RWPE2 (cell line): ENCODE data around the gene TRIM25.

ENCODE experiments used
- ATAC-seq: fragments of 200-7000 bp; cut with Tn5 transposase; 3 replicates; pipeline ENCODE4 v1.9.1; 2021; ENCODE audit warnings: low read depth
- DNase-seq: peaks from one replicate; pipeline ENCODE4 v3.0.0-alpha.2; 2020; ENCODE audit warnings: low spot score
- H3K27ac ChIP-seq: fragments of 450-650 bp; 2 replicates; pipeline ENCODE4 v1.5.1; 2017; ENCODE audit warnings: mild to moderate bottlenecking; ENCODE audit not compliant: poor library complexity, severe bottlenecking
- H3K27me3 ChIP-seq: fragments of 250-450 bp; sonication (Bioruptor Pico); 2 replicates; pipeline ENCODE4 v1.5.1; 2021; ENCODE audit warnings: mild to moderate bottlenecking, moderate library complexity; ENCODE audit not compliant: insufficient read depth, poor library complexity, severe bottlenecking
- H3K36me3 ChIP-seq: fragments of 250-450 bp; sonication (Bioruptor Pico); 2 replicates; pipeline ENCODE4 v1.5.1; 2020; ENCODE audit warnings: low read depth, mild to moderate bottlenecking, moderate library complexity
- H3K4me1 ChIP-seq: fragments of 250-450 bp; sonication (Bioruptor Pico); 2 replicates; pipeline ENCODE4 v1.5.1; 2021; ENCODE audit warnings: mild to moderate bottlenecking, moderate library complexity; ENCODE audit not compliant: insufficient read depth, poor library complexity, severe bottlenecking
- H3K4me3 ChIP-seq: fragments of 250-450 bp; sonication (Bioruptor Pico); 2 replicates; pipeline ENCODE4 v1.5.1; 2021; ENCODE audit warnings: mild to moderate bottlenecking, moderate library complexity; ENCODE audit not compliant: severe bottlenecking
- H3K9me3 ChIP-seq: fragments of 250-450 bp; sonication (Bioruptor Pico); 2 replicates; pipeline ENCODE4 v1.5.1; 2021; ENCODE audit warnings: mild to moderate bottlenecking, moderate library complexity; ENCODE audit not compliant: severe bottlenecking
- TF ChIP-seq, protein P1 (sequence below): fragments of 450-650 bp; IDR thresholded peaks from one replicate; pipeline ENCODE4 v1.5.1; 2017; ENCODE audit warnings: mild to moderate bottlenecking, moderate library complexity; ENCODE audit not compliant: poor library complexity, severe bottlenecking

The TRIM25 gene

DNA sequence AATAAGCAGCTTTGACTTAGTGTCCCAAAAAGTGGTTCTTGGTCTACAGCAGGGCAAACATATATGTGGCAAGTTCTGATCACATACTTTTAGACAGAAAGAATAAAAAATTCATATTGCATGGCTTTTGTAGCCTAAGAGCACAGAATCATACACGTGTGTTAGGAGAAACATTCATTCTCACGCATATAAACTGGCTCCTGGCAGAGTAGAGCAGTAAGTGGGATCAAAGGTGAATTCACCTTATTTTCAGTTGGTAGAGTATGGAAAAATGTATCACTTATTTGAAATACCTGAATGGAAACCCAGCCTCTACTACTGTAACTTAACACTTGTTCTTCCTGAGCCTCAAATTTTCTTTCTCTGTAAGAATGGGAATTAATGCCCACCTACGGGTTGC lies 45.1 kb downstream of the TRIM25 start:
- H3K4me3 ChIP-seq: no peak overlapping the region
- TF ChIP-seq, protein P1, sequence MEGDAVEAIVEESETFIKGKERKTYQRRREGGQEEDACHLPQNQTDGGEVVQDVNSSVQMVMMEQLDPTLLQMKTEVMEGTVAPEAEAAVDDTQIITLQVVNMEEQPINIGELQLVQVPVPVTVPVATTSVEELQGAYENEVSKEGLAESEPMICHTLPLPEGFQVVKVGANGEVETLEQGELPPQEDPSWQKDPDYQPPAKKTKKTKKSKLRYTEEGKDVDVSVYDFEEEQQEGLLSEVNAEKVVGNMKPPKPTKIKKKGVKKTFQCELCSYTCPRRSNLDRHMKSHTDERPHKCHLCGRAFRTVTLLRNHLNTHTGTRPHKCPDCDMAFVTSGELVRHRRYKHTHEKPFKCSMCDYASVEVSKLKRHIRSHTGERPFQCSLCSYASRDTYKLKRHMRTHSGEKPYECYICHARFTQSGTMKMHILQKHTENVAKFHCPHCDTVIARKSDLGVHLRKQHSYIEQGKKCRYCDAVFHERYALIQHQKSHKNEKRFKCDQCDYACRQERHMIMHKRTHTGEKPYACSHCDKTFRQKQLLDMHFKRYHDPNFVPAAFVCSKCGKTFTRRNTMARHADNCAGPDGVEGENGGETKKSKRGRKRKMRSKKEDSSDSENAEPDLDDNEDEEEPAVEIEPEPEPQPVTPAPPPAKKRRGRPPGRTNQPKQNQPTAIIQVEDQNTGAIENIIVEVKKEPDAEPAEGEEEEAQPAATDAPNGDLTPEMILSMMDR: no peak
- peaks cover 14% of the 10 kb centered on the region for H3K36me3 ChIP-seq
- H3K4me1 ChIP-seq: no peaks in the 10 kb centered on the region
- ATAC-seq (no peak), DNase-seq (no peak)
- no peak overlapping the region for H3K27ac ChIP-seq
- H3K27me3 ChIP-seq: no peaks in the 10 kb centered on the region
- no peaks in the 10 kb centered on the region for H3K9me3 ChIP-seq

DNA sequence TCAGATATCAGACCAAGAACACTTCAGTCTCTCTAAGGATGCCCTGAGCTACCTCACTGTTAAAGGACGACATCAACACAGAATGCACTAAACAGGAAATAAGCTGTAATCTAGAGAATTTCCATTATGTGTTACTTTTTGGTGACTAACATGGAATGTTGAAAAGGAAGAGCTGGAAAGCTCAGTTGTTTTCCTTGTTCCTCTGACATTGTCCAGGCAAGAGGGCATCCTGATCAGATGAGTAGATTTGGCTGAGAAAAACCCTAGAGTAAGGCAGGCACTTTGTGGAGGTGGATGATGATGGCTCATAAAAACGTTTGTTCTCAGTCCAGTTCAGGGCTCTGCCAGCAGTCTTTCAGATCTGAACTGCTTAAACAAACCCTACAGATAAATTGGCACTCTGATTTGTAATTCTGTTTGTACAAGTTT lies 45.9 kb downstream of the TRIM25 start:
- no peak for DNase-seq
- ATAC-seq: peak; percentile 63
- Histone ChIP-seq H3K27me3 (no peaks in the 10 kb centered on the region), H3K27ac (peak overlapping the region; percentile 7), H3K9me3 (no peaks in the 10 kb centered on the region), H3K4me3 (no peak overlapping the region), H3K36me3 (peaks cover 20% of the 10 kb centered on the region), H3K4me1 (no peaks in the 10 kb centered on the region)
- TF ChIP-seq, protein P1: no peak

DNA sequence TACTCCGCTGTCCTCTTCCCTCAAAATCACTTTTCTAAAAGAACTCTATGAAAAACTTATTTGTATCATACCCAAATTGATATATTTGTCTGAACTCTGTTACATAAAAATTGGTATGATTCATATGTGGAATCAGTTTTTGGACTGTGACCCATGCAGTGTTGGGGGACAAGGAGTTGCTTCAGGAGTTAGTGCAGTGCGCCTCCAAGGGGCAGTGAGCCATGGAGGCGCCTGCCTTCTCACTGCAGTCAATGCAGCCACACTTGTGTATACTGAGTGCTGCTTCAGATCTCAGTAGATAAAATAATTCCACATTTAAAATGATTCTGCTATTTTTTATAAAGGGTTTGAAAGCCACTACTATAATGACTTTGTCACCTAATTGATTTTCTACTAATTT lies 47.4 kb downstream of the TRIM25 start:
- Histone ChIP-seq H3K9me3 (no peaks in the 10 kb centered on the region), H3K27ac (no peak overlapping the region), H3K36me3 (peaks cover 34% of the 10 kb centered on the region), H3K4me3 (no peak overlapping the region), H3K4me1 (no peaks in the 10 kb centered on the region), H3K27me3 (no peaks in the 10 kb centered on the region)
- DNase-seq: no peak
- no peak for ATAC-seq
- TF ChIP-seq, protein P1: no peak

DNA sequence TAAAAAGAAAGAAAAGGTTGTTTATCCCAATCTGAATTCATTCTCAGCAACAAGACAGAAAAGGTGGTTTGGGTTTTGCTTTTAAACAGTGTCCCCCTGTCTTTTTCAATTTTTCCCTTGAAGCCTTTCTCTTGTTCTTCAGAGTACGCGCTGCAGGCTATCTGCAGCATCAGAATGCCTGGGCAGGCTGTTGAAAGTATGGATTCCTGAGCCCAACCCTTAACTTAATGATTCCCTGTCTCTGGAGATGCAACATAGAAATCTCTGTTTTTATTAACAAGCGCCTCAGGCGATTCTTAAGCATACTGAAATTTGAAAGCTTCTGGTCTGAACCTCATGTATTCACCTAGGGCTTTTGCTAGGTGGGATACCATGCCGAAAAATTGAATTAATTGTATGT lies 47.8 kb downstream of the TRIM25 start:
- TF ChIP-seq, protein P1: no peak
- Histone ChIP-seq H3K4me1 (no peaks in the 10 kb centered on the region), H3K9me3 (no peaks in the 10 kb centered on the region), H3K27ac (no peak overlapping the region), H3K36me3 (peaks cover 34% of the 10 kb centered on the region), H3K27me3 (no peaks in the 10 kb centered on the region), H3K4me3 (no peak overlapping the region)
- DNase-seq (no peak), ATAC-seq (no peak)

DNA sequence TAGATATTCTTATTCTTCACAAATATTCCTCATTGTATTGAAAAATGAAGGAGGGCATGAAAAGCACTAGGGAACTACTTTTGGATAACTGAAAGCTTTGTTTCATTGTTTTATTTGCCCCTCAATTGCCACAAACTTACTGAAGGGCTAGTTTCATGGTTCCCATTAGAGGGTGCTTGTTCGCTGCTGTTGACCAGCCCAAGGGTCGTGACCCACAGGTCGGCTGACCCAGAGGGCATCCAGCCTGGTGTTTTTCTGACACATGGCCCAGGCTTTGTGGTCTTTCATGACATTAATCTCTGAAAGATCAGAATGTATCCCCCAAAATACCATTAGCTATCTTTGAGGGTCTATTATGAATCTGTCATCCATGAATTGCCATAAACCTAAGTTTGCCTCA lies 49.9 kb downstream of the TRIM25 start:
- H3K4me1 ChIP-seq: no peaks in the 10 kb centered on the region
- peaks cover 51% of the 10 kb centered on the region for H3K36me3 ChIP-seq
- ATAC-seq: no peak
- TF ChIP-seq, protein P1: no peak
- H3K27ac ChIP-seq: no peak overlapping the region
- H3K4me3 ChIP-seq: no peak overlapping the region
- DNase-seq: no peak
- H3K27me3 ChIP-seq: no peaks in the 10 kb centered on the region
- no peaks in the 10 kb centered on the region for H3K9me3 ChIP-seq
